Heart left ventricle (tissue), 13 donors: ENCODE data around the gene STK35.

Experiments
- CTCF ChIP-seq, 12 donors: fragments of 200-600 bp; sonication (generic) in 4 of 12; IDR thresholded peaks; one replicate each; pipeline versions ENCODE4 v1.5.0 to v1.8.0; 2018 to 2022; ENCODE audit warnings: antibody characterized with exemption in 12 of 12, mild to moderate bottlenecking in 5 of 12
- POLR2A ChIP-seq, 2 donors: fragments of 450-650 bp; IDR thresholded peaks; one replicate each; pipeline ENCODE4 v1.6.1; 2017; ENCODE audit warnings: antibody characterized with exemption in 2 of 2, mild to moderate bottlenecking in 2 of 2, moderate library complexity in 2 of 2
- donor health status: ischemic (EF 13 %, LVEDD 7.1; RV severe dilation, severe dysfunction).
- donor health status: DM: no; HTN: yes; CAD: no.
- donor health status: DM: no; HTN: no; CAD: no.
- donor health status: ischemic (EF 25% LVEDD 6.9; RV normal size, moderate dysfunction).
- donor health status: ischemic (EF 25% LVEDD 5.7; RV mildly dilated, moderate dysfunction).
- donor health status: ischemic (EF 35%, LVEDD 5.7; RV mildly dilated, moderate dysfunction).
- donor health status: nonischemic (EF 11% LVEDD 7.7; RV severe dilation, severe dysfunction).
- donor health status: DM: yes; HTN: yes; CAD: no.
- donor health status: PGD.
- donor health status: ischemic (EF 29% LVEDD 5.4; RV normal size, mild dysfunction).
- donor health status: nonischemic (EF 23%, LVEDD 6.1; RV moderate dilation, normal function).

- TF ChIP-seq CTCF (IDR thresholded peaks at IDR 0.05): no peak
- TF ChIP-seq POLR2A (IDR thresholded peaks at IDR 0.05): no peak
Measured at GRCh38 chr20:2164421-2164820, 62.8 kb downstream of the STK35 start.
